HG02610 (cell line): ENCODE data around the gene TMEM41B.
"Not testable (repeated sequence)": the region's sequence is repeated elsewhere in the genome, so short reads cannot be mapped to it uniquely, and the experiment has no call there.

Source experiments
- ATAC-seq: cut with Tn5 transposase; IDR thresholded peaks from one replicate; pipeline ENCODE4 v1.9.1; 2021; ENCODE audit warnings: mild to moderate bottlenecking, moderate library complexity; ENCODE audit not compliant: unreplicated experiment

TMEM41B gene

GRCh38 chr11:9263840-9264315, 50.5 kb downstream of the TMEM41B start:
- ATAC-seq: peak; percentile 78

- ATAC-seq: not testable (repeated sequence)
These were observed 53.6 kb downstream of the TMEM41B start for GRCh38 chr11:9260838-9261146.

- ATAC-seq: no peak
These were observed 54.2 kb downstream of the TMEM41B start for GRCh38 chr11:9259981-9260837.

- not testable (repeated sequence) for ATAC-seq
These were observed 56.1 kb downstream of the TMEM41B start for GRCh38 chr11:9258279-9258678.

GRCh38 chr11:9254416-9254815, 60.0 kb downstream of the TMEM41B start:
- ATAC-seq: no peak

- ATAC-seq: no peak
These were observed 61.3 kb downstream of the TMEM41B start for GRCh38 chr11:9253086-9253485.

- no peak for ATAC-seq
These were observed 63.1 kb downstream of the TMEM41B start for GRCh38 chr11:9251311-9251710.

- ATAC-seq: peak; percentile 79
These were observed 64.2 kb downstream of the TMEM41B start for GRCh38 chr11:9250139-9250582.

GRCh38 chr11:9249252-9249651, 65.1 kb downstream of the TMEM41B start:
- ATAC-seq: no peak

GRCh38 chr11:9247863-9248262, 66.5 kb downstream of the TMEM41B start:
- ATAC-seq: no peak

GRCh38 chr11:9236242-9236641, 78.2 kb downstream of the TMEM41B start:
- not testable (repeated sequence) for ATAC-seq

- no peak for ATAC-seq
These were observed 81.9 kb downstream of the TMEM41B start for GRCh38 chr11:9232482-9232881.

GRCh38 chr11:9231848-9232177, 82.6 kb downstream of the TMEM41B start:
- peak; percentile 60 for ATAC-seq
